ENCODE data around the gene LRIT2.

The LRIT2 gene

DNA sequence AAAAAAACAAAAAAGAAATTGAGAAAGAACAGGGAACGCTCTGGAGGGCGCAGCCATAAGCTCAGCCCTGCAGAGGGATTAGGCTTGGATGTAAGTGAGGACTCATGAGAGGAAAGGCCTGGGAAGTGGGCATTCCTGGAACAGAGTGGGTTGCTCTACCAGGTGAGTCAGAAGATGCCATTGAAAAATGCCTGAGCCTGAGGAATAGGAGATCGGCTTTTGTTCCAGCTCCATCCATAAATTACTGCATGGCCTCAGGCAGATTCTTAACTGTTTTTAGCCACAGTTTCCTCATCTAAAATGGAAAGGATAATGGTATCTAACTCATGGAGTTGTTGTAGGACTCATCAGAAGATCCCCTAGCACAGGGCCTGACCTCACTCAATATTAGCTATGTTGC lies 18.4 kb upstream of the LRIT2 start:
- no peaks in the 10 kb centered on the region for H4K20me1 ChIP-seq
- no peak for TF ChIP-seq Cebpa-rat (IDR thresholded peaks at IDR 0.05)
- no peak overlapping the region for H3K4me3 ChIP-seq
- no peaks in the 10 kb centered on the region for H3K9me3 ChIP-seq
- no peak overlapping the region for H3K4me2 ChIP-seq
- H3K4me1 ChIP-seq, result no peaks in the 10 kb centered on the region
- H3K27ac ChIP-seq, result no peak overlapping the region
- H3K27me3 ChIP-seq, result no peaks in the 10 kb centered on the region
- H3K9ac ChIP-seq, result no peak overlapping the region
- H3K36me3 ChIP-seq, result no peaks in the 10 kb centered on the region

DNA sequence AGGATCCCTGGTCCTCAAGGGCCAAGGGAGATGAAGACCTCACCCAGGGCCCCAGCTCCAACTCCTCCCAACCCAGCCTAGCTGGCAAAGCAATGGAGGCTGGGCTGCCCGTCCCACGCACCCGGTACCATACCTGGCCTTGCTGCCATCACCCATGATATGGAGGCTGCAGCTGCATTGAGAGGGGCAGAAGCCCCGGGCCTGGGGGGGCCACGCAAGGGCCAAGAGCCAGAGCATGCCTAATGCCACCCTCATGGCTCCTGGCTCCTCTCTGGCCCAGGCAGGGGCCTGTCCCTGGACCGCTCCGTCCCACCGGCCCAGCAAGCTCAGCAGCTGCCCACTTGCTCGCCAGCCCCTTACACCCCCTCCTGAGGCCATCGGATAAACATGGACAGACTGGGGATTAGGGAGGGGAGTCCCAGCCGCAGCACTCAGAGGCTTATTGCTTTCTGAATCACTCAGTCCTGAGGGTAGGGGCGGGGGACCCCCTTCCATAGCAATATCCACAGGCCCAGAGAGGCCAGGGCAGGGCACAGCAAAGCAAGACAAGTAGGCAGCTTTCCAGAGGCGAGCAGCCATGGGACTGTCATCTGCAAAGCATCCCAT lies 15.9 kb upstream of the LRIT2 start, which contains the start of gene LRIT1:
TSS of gene LRIT1 (minus strand) at position 362 of the 606 bp plus-strand sequence. CDS start at position 255, 107 bp downstream.
- no peak for TF ChIP-seq Cebpa-rat (IDR thresholded peaks at IDR 0.05)
- Histone ChIP-seq H3K4me1 (no peaks in the 10 kb centered on the region), H3K9me3 (peaks cover 7% of the 10 kb centered on the region; the same call in 1 of the 2 replicates), H4K20me1 (no peaks in the 10 kb centered on the region), H3K4me3 (no peak within 1 kb of the TSS), H3K27ac (no peak within 1 kb of the TSS), H3K4me2 (no peak within 1 kb of the TSS), H3K9ac (no peak within 1 kb of the TSS), H3K36me3 (no peaks in the 10 kb centered on the region), H3K27me3 (no peaks in the 10 kb centered on the region)

DNA sequence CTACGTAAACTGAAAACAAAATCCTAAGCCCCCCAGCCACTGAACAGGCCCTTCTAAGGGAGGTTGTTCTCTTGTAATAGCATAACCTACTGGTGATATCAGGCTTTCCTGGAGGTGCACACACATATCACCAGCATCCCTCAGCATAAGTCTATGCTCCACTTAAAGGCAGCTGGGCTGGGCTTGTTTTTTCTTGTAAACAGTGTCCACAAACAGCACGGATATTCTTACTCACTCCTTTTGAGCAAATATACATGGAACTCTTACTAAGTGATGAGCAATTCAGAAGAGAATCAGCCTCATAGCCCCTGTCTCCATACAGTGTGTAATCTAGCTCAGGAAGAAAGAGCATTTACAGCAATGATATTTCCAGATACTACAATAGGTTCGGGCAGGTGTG lies 13.6 kb upstream of the LRIT2 start:
- Histone ChIP-seq H3K4me1 (no peaks in the 10 kb centered on the region), H3K4me2 (no peak overlapping the region), H3K4me3 (no peak overlapping the region), H3K36me3 (no peaks in the 10 kb centered on the region), H3K9me3 (peaks cover 7% of the 10 kb centered on the region; the same call in 1 of the 2 replicates), H3K27me3 (no peaks in the 10 kb centered on the region), H3K9ac (no peak overlapping the region), H4K20me1 (no peaks in the 10 kb centered on the region), H3K27ac (no peak overlapping the region)
- TF ChIP-seq Cebpa-rat (IDR thresholded peaks at IDR 0.05), result no peak

DNA sequence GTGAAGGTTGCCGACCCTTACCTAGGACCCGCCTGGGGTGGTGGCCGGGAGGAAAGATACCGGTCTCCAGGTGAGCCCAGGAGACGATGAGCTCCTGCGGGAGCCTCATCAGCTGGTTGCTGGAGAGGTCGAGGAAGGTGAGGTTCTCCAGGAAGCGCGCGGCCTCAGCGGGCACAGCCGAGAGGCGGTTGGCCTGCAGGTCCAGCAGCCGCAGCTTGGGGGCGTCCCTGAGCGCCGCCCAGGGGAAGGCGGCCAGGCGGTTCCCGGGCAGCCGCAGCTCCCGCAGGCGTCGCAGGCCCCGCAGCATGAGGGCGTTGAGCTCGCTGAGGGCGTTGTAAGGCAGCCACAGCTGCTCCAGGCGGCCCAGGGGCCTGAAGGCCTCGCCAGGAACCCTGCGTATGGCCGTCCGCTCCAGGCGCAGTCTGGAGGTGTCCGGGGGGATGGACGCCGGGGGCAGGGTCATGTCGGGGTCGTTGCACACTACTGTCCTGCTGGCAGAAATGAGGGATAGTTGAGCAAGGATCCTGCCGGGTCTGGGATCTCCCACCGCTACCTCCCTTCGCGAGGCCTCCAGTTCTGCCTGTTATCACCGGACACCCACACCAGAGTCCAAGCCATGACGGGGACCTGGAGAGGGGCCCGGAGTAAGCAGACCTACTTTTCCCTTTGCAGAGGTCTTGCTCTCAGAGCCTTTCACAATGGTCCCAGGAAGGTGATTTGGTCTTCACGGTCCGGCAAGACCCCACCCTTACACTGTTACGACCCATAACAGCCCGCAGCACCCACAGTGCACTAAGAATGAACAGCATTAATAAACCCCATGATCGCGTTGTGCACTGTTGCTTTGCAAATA lies 12.1 kb upstream of the LRIT2 start:
- Histone ChIP-seq H3K36me3 (no peaks in the 10 kb centered on the region), H3K4me1 (no peaks in the 10 kb centered on the region), H3K9me3 (peaks cover 7% of the 10 kb centered on the region; the same call in 1 of the 2 replicates), H3K4me2 (no peak overlapping the region), H3K27me3 (no peaks in the 10 kb centered on the region), H4K20me1 (no peaks in the 10 kb centered on the region), H3K4me3 (no peak overlapping the region), H3K27ac (no peak overlapping the region), H3K9ac (no peak overlapping the region)
- no peak for TF ChIP-seq Cebpa-rat (IDR thresholded peaks at IDR 0.05)

DNA sequence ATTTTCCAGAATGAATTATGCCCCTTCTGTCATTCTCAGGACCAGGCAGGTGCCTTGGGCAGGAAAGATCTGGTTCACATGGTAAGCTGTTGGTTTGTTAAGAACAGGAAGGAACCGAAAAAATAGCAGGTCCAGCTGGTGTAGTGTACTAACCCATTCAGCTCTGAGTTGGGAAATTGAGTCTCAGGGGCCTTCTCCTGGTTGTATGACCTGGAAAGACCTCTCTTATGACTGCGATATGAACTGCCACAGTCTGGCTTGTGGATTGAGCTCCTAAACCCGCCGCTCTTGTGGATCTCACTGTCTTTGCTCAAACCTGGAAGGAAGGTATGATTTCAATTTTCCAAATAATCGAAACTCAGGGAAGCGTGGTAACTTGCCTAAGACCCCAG lies 11.5 kb upstream of the LRIT2 start:
- TF ChIP-seq Cebpa-rat (IDR thresholded peaks at IDR 0.05), result no peak

DNA sequence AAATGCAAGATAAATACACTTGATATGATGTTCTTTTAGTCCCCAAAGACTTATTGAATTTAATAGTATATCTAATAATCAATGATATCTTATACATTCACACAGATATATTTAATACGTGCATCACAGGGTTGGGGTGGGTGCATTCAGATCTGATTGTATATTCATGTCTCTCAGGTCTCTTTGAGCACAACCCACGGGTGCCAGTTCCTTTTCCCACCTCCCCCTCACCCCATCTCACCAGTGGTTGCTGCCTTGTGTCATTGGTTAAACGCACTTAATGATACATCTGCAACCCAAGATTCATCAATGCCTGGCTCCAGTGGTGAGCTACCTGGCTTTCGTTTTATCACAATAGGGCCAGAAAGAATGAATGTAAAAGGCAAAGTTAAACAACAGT lies 9.8 kb upstream of the LRIT2 start:
- no peak overlapping the region for H3K27ac ChIP-seq
- H3K4me2 ChIP-seq, result no peak overlapping the region
- no peaks in the 10 kb centered on the region for H3K4me1 ChIP-seq
- H3K27me3 ChIP-seq, result no peaks in the 10 kb centered on the region
- H3K9me3 ChIP-seq, result peaks cover 7% of the 10 kb centered on the region; the same call in 1 of the 2 replicates
- no peak overlapping the region for H3K4me3 ChIP-seq
- H3K9ac ChIP-seq, result no peak overlapping the region
- no peak for TF ChIP-seq Cebpa-rat (IDR thresholded peaks at IDR 0.05)
- H4K20me1 ChIP-seq, result no peaks in the 10 kb centered on the region
- no peaks in the 10 kb centered on the region for H3K36me3 ChIP-seq

More for the DNA sequence above, 11.5 kb upstream of the LRIT2 start:
- no peaks in the 10 kb centered on the region for H4K20me1 ChIP-seq
- H3K27me3 ChIP-seq, result no peaks in the 10 kb centered on the region
- H3K9ac ChIP-seq, result no peak overlapping the region
- no peak overlapping the region for H3K27ac ChIP-seq
- no peaks in the 10 kb centered on the region for H3K4me1 ChIP-seq
- H3K4me3 ChIP-seq, result no peak overlapping the region
- peaks cover 7% of the 10 kb centered on the region; the same call in 1 of the 2 replicates for H3K9me3 ChIP-seq
- no peak overlapping the region for H3K4me2 ChIP-seq
- no peaks in the 10 kb centered on the region for H3K36me3 ChIP-seq

DNA sequence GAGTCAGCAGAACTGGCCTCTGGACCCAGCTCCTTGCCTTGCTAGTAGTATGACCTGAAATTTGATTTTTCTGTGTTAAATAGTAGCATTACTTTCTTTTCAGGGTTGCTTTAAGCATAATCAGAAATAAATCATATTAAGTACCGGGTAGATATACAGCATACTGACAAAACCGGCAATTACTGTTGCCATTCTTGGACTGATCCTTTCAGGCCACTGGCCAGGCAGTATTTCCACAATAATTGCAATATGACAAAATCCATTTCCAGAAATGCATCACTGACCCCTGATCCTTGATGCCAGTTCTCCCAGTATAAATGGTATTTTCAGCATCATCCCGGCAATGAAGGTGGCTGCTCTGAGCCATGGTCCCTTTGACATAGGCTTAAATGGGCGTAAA lies 9.1 kb upstream of the LRIT2 start:
- H3K4me1 ChIP-seq, result no peaks in the 10 kb centered on the region
- H3K27me3 ChIP-seq, result no peaks in the 10 kb centered on the region
- H3K9ac ChIP-seq, result no peak overlapping the region
- no peak for TF ChIP-seq Cebpa-rat (IDR thresholded peaks at IDR 0.05)
- H4K20me1 ChIP-seq, result no peaks in the 10 kb centered on the region
- no peak overlapping the region for H3K4me2 ChIP-seq
- H3K36me3 ChIP-seq, result no peaks in the 10 kb centered on the region
- H3K4me3 ChIP-seq, result no peak overlapping the region
- H3K27ac ChIP-seq, result no peak overlapping the region
- peaks cover 7% of the 10 kb centered on the region; the same call in 1 of the 2 replicates for H3K9me3 ChIP-seq

DNA sequence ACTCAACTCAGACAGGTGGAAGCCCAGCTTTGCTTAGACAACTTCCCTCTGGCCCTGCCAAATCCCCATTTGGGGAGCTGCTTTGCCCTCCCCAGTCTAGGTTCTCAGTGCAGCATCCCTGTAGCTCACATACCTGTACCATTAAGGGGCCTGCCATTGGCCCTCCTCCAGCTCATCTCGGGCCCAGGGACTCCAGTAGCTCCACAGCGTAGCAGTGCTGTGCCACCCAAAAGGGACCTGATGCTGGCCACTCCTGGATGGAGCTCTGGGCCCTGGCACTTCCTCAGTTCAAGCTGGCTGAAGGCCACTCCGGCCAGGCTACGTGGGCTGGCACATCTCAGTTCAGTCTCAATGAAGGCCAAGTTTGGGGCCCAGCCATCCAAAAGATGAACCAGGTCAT lies 8.6 kb upstream of the LRIT2 start:
- Histone ChIP-seq H3K4me2 (no peak overlapping the region), H3K9ac (no peak overlapping the region), H3K36me3 (no peaks in the 10 kb centered on the region), H3K9me3 (peaks cover 7% of the 10 kb centered on the region; the same call in 1 of the 2 replicates), H3K4me3 (no peak overlapping the region), H4K20me1 (no peaks in the 10 kb centered on the region), H3K4me1 (no peaks in the 10 kb centered on the region), H3K27ac (no peak overlapping the region), H3K27me3 (no peaks in the 10 kb centered on the region)
- TF ChIP-seq Cebpa-rat (IDR thresholded peaks at IDR 0.05), result no peak

DNA sequence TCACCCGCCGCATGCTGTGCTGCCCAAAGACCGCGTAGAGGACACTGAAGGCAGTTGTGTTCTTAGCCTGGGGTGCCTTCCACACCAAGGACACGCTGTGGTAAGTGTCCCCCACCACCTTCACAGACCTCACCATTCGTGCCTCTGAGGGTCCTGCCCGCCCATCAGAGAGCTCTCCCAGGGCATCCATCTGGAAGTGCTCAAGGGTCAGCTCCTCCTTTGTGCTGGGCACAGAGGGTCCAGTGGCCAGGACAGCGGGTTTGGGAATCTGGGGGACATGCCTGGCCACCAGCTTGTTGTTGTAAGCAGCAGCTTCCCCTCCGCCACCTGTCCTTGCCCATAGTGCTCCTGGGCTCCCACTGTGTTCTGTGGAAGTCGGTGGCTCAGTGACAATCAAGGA lies 7.0 kb upstream of the LRIT2 start:
- Histone ChIP-seq H3K4me1 (no peaks in the 10 kb centered on the region), H3K9ac (no peak overlapping the region), H3K9me3 (peaks cover 4% of the 10 kb centered on the region; the same call in 1 of the 2 replicates), H3K4me3 (no peak overlapping the region), H3K4me2 (no peak overlapping the region), H3K36me3 (no peaks in the 10 kb centered on the region), H4K20me1 (no peaks in the 10 kb centered on the region), H3K27ac (no peak overlapping the region), H3K27me3 (no peaks in the 10 kb centered on the region)
- TF ChIP-seq Cebpa-rat (IDR thresholded peaks at IDR 0.05), result no peak

DNA sequence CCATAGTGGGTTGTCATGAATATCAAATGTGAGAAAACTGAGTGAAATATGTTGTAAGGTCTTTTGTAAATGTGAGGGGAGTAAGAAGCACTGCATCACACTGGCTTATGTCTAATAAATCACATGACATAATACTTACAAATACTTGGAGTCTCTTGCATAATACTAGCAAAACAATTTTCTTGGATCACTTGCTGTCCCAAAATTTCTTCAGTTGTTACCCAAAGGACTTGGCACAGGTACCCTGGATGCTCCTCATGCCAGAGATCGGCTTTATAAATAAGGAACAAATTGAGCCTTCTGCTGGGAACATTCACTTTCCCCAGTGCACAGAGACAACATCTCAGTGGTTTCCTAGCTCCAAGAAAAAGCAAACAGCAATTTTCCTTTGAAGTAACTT lies 5.0 kb upstream of the LRIT2 start:
- no peaks in the 10 kb centered on the region for H3K9me3 ChIP-seq
- no peaks in the 10 kb centered on the region for H3K36me3 ChIP-seq
- H3K9ac ChIP-seq, result no peak overlapping the region
- no peaks in the 10 kb centered on the region for H4K20me1 ChIP-seq
- no peak overlapping the region for H3K4me2 ChIP-seq
- no peak overlapping the region for H3K27ac ChIP-seq
- H3K4me1 ChIP-seq, result no peaks in the 10 kb centered on the region
- TF ChIP-seq Cebpa-rat (IDR thresholded peaks at IDR 0.05), result no peak
- no peaks in the 10 kb centered on the region for H3K27me3 ChIP-seq
- no peak overlapping the region for H3K4me3 ChIP-seq
